ENCODE results near the gene MAPT.
A peak's percentile ranks its signal among the peaks of the same experiment; 100 is the strongest.
"Not testable (repeated sequence)": the region's sequence is repeated elsewhere in the genome, so short reads cannot be mapped to it uniquely, and the experiment has no call there.

Gene MAPT

DNA sequence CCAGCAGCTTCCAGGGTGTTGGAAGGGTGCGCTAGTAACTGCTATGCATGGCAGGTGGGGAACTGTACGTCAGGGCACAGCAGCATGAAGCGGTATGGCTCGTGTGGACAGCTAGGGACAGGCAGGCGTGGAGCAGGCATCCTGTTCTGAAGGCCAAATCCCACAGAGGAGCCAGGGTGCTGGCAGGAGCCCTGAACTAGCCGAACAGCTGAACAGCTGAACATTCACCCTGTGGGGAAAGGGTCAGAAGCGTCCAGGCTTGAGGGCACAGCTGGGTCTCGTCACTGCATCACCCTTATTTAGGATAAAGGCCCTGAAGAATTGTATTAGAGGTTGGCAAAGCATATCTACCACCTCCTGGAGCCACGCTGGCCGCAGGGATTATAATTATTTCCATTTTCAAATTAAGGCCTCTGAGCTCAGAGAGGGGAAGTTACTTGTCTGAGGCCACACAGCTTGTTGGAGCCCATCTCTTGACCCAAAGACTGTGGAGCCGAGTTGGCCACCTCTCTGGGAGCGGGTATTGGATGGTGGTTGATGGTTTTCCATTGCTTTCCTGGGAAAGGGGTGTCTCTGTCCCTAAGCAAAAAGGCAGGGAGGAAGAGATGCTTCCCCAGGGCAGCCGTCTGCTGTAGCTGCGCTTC is 101.4 kb downstream of the MAPT start:
- no peak for DNase-seq

DNA sequence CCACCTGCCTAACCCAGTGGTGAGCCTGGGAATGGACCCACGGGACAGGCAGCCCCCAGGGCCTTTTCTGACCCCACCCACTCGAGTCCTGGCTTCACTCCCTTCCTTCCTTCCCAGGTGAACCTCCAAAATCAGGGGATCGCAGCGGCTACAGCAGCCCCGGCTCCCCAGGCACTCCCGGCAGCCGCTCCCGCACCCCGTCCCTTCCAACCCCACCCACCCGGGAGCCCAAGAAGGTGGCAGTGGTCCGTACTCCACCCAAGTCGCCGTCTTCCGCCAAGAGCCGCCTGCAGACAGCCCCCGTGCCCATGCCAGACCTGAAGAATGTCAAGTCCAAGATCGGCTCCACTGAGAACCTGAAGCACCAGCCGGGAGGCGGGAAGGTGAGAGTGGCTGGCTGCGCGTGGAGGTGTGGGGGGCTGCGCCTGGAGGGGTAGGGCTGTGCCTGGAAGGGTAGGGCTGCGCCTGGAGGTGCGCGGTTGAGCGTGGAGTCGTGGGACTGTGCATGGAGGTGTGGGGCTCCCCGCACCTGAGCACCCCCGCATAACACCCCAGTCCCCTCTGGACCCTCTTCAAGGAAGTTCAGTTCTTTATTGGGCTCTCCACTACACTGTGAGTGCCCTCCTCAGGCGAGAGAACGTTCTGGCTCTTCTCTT is 102.1 kb downstream of the MAPT start:
- DNase-seq = no peak

DNA sequence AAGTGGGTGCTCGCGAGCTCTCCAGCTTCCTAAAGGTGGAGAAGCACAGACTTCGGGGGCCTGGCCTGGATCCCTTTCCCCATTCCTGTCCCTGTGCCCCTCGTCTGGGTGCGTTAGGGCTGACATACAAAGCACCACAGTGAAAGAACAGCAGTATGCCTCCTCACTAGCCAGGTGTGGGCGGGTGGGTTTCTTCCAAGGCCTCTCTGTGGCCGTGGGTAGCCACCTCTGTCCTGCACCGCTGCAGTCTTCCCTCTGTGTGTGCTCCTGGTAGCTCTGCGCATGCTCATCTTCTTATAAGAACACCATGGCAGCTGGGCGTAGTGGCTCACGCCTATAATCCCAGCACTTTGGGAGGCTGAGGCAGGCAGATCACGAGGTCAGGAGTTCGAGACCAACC is 102.8 kb downstream of the MAPT start:
- no peak for DNase-seq

DNA sequence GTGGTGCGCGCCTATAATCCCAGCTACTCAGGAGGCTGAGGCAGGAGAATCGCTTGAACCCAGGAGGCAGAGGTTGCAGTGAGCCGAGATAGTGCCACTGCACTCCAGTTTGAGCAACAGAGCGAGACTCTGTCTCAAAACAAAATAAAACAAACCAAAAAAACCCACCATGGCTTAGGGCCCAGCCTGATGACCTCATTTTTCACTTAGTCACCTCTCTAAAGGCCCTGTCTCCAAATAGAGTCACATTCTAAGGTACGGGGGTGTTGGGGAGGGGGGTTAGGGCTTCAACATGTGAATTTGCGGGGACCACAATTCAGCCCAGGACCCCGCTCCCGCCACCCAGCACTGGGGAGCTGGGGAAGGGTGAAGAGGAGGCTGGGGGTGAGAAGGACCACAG is 103.3 kb downstream of the MAPT start:
- DNase-seq = peak; percentile 54

DNA sequence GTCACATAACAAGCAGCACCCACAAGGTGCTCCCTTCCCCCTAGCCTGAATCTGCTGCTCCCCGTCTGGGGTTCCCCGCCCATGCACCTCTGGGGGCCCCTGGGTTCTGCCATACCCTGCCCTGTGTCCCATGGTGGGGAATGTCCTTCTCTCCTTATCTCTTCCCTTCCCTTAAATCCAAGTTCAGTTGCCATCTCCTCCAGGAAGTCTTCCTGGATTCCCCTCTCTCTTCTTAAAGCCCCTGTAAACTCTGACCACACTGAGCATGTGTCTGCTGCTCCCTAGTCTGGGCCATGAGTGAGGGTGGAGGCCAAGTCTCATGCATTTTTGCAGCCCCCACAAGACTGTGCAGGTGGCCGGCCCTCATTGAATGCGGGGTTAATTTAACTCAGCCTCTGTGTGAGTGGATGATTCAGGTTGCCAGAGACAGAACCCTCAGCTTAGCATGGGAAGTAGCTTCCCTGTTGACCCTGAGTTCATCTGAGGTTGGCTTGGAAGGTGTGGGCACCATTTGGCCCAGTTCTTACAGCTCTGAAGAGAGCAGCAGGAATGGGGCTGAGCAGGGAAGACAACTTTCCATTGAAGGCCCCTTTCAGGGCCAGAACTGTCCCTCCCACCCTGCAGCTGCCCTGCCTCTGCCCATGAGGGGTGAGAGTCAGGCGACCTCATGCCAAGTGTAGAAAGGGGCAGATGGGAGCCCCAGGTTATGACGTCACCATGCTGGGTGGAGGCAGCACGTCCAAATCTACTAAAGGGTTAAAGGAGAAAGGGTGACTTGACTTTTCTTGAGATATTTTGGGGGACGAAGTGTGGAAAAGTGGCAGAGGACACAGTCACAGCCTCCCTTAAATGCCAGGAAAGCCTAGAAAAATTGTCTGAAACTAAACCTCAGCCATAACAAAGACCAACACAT is 104.9 kb downstream of the MAPT start, which contains the start of gene STH:
STH (plus strand) TSS at position 264 of the 913 bp plus-strand sequence; CDS start at position 294, 30 bp downstream.
- DNase-seq = no peak

DNA sequence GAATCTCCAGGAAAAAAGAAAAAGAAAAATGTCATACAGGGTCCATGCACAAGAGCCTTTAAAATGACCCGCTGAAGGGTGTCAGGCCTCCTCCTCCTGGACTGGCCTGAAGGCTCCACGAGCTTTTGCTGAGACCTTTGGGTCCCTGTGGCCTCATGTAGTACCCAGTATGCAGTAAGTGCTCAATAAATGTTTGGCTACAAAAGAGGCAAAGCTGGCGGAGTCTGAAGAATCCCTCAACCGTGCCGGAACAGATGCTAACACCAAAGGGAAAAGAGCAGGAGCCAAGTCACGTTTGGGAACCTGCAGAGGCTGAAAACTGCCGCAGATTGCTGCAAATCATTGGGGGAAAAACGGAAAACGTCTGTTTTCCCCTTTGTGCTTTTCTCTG is 105.5 kb downstream of the MAPT start:
- no peak for DNase-seq

DNA sequence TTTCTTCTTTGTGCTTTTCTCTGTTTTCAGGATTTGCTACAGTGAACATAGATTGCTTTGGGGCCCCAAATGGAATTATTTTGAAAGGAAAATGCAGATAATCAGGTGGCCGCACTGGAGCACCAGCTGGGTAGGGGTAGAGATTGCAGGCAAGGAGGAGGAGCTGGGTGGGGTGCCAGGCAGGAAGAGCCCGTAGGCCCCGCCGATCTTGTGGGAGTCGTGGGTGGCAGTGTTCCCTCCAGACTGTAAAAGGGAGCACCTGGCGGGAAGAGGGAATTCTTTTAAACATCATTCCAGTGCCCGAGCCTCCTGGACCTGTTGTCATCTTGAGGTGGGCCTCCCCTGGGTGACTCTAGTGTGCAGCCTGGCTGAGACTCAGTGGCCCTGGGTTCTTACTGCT is 105.9 kb downstream of the MAPT start:
- no peak for DNase-seq

DNA sequence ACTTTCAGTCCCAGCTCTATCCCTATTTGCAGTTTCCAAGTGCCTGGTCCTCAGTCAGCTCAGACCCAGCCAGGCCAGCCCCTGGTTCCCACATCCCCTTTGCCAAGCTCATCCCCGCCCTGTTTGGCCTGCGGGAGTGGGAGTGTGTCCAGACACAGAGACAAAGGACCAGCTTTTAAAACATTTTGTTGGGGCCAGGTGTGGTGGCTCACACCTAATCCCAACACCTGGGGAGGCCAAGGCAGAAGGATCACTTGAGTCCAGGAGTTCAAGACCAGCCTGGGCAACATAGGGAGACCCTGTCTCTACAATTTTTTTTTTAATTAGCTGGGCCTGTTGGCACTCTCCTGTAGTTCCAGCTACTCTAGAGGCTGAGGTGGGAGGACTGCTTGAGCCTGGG is 106.4 kb downstream of the MAPT start:
- no peak for DNase-seq

DNA sequence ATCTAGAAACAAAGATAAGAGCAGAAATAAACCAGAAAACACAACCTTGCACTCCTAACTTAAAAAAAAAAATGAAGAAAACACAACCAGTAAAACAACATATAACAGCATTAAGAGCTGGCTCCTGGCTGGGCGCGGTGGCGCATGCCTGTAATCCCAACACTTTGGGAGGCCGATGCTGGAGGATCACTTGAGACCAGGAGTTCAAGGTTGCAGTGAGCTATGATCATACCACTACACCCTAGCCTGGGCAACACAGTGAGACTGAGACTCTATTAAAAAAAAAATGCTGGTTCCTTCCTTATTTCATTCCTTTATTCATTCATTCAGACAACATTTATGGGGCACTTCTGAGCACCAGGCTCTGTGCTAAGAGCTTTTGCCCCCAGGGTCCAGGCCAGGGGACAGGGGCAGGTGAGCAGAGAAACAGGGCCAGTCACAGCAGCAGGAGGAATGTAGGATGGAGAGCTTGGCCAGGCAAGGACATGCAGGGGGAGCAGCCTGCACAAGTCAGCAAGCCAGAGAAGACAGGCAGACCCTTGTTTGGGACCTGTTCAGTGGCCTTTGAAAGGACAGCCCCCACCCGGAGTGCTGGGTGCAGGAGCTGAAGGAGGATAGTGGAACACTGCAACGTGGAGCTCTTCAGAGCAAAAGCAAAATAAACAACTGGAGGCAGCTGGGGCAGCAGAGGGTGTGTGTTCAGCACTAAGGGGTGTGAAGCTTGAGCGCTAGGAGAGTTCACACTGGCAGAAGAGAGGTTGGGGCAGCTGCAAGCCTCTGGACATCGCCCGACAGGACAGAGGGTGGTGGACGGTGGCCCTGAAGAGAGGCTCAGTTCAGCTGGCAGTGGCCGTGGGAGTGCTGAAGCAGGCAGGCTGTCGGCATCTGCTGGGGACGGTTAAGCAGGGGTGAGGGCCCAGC is 107.3 kb downstream of the MAPT start:
- DNase-seq = no peak

DNA sequence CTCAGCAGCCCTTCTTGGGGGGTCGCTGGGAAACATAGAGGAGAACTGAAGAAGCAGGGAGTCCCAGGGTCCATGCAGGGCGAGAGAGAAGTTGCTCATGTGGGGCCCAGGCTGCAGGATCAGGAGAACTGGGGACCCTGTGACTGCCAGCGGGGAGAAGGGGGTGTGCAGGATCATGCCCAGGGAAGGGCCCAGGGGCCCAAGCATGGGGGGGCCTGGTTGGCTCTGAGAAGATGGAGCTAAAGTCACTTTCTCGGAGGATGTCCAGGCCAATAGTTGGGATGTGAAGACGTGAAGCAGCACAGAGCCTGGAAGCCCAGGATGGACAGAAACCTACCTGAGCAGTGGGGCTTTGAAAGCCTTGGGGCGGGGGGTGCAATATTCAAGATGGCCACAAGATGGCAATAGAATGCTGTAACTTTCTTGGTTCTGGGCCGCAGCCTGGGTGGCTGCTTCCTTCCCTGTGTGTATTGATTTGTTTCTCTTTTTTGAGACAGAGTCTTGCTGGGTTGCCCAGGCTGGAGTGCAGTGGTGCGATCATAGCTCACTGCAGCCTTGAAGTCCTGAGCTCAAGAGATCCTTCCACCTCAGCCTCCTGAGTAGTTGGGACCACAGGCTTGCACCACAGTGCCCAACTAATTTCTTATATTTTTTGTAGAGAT is 108.1 kb downstream of the MAPT start:
- DNase-seq = peak; percentile 51

DNA sequence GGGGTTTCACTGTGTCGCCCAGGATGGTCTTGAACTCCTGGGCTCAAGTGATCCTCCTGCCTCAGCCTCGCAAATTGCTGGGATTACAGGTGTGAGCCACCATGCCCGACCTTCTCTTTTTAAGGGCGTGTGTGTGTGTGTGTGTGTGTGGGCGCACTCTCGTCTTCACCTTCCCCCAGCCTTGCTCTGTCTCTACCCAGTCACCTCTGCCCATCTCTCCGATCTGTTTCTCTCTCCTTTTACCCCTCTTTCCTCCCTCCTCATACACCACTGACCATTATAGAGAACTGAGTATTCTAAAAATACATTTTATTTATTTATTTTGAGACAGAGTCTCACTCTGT is 108.6 kb downstream of the MAPT start:
- DNase-seq = no peak

DNA sequence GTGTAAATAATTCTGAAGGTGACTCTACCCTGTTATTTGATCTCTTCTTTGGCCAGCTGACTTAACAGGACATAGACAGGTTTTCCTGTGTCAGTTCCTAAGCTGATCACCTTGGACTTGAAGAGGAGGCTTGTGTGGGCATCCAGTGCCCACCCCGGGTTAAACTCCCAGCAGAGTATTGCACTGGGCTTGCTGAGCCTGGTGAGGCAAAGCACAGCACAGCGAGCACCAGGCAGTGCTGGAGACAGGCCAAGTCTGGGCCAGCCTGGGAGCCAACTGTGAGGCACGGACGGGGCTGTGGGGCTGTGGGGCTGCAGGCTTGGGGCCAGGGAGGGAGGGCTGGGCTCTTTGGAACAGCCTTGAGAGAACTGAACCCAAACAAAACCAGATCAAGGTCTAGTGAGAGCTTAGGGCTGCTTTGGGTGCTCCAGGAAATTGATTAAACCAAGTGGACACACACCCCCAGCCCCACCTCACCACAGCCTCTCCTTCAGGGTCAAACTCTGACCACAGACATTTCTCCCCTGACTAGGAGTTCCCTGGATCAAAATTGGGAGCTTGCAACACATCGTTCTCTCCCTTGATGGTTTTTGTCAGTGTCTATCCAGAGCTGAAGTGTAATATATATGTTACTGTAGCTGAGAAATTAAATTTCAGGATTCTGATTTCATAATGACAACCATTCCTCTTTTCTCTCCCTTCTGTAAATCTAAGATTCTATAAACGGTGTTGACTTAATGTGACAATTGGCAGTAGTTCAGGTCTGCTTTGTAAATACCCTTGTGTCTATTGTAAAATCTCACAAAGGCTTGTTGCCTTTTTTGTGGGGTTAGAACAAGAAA is 109.8 kb downstream of the MAPT start:
- DNase-seq = peak; percentile 26

DNA sequence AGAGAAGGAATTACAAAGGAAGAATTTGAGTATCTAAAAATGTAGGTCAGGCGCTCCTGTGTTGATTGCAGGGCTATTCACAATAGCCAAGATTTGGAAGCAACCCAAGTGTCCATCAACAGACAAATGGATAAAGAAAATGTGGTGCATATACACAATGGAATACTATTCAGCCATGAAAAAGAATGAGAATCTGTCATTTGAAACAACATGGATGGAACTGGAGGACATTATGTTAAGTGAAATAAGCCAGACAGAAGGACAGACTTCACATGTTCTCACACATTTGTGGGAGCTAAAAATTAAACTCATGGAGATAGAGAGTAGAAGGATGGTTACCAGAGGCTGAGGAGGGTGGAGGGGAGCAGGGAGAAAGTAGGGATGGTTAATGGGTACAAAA is 111.7 kb downstream of the MAPT start:
- not testable (repeated sequence) for DNase-seq

DNA sequence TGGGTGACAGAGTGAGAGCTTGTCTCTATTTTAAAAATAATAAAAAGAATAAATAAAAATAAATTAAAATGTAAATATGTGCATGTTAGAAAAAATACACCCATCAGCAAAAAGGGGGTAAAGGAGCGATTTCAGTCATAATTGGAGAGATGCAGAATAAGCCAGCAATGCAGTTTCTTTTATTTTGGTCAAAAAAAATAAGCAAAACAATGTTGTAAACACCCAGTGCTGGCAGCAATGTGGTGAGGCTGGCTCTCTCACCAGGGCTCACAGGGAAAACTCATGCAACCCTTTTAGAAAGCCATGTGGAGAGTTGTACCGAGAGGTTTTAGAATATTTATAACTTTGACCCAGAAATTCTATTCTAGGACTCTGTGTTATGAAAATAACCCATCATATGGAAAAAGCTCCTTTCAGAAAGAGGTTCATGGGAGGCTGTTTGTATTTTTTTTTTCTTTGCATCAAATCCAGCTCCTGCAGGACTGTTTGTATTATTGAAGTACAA is 113.2 kb downstream of the MAPT start:
- DNase-seq = no peak

DNA sequence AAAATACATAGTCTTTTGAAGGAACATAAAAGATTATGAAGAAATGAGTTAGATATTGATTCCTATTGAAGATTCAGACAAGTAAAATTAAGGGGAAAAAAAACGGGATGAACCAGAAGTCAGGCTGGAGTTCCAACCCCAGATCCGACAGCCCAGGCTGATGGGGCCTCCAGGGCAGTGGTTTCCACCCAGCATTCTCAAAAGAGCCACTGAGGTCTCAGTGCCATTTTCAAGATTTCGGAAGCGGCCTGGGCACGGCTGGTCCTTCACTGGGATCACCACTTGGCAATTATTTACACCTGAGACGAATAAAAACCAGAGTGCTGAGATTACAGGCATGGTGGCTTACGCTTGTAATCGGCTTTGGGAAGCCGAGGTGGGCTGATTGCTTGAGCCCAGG is 114.2 kb downstream of the MAPT start:
- DNase-seq = no peak

DNA sequence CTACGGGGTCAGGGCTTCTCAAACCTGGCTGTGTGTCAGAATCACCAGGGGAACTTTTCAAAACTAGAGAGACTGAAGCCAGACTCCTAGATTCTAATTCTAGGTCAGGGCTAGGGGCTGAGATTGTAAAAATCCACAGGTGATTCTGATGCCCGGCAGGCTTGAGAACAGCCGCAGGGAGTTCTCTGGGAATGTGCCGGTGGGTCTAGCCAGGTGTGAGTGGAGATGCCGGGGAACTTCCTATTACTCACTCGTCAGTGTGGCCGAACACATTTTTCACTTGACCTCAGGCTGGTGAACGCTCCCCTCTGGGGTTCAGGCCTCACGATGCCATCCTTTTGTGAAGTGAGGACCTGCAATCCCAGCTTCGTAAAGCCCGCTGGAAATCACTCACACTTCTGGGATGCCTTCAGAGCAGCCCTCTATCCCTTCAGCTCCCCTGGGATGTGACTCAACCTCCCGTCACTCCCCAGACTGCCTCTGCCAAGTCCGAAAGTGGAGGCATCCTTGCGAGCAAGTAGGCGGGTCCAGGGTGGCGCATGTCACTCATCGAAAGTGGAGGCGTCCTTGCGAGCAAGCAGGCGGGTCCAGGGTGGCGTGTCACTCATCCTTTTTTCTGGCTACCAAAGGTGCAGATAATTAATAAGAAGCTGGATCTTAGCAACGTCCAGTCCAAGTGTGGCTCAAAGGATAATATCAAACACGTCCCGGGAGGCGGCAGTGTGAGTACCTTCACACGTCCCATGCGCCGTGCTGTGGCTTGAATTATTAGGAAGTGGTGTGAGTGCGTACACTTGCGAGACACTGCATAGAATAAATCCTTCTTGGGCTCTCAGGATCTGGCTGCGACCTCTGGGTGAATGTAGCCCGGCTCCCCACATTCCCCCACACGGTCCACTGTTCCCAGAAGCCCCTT is 115.6 kb downstream of the MAPT start:
- DNase-seq = peak; percentile 88

DNA sequence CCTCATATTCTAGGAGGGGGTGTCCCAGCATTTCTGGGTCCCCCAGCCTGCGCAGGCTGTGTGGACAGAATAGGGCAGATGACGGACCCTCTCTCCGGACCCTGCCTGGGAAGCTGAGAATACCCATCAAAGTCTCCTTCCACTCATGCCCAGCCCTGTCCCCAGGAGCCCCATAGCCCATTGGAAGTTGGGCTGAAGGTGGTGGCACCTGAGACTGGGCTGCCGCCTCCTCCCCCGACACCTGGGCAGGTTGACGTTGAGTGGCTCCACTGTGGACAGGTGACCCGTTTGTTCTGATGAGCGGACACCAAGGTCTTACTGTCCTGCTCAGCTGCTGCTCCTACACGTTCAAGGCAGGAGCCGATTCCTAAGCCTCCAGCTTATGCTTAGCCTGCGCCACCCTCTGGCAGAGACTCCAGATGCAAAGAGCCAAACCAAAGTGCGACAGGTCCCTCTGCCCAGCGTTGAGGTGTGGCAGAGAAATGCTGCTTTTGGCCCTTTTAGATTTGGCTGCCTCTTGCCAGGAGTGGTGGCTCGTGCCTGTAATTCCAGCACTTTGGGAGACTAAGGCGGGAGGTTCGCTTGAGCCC is 116.3 kb downstream of the MAPT start:
- DNase-seq = no peak

DNA sequence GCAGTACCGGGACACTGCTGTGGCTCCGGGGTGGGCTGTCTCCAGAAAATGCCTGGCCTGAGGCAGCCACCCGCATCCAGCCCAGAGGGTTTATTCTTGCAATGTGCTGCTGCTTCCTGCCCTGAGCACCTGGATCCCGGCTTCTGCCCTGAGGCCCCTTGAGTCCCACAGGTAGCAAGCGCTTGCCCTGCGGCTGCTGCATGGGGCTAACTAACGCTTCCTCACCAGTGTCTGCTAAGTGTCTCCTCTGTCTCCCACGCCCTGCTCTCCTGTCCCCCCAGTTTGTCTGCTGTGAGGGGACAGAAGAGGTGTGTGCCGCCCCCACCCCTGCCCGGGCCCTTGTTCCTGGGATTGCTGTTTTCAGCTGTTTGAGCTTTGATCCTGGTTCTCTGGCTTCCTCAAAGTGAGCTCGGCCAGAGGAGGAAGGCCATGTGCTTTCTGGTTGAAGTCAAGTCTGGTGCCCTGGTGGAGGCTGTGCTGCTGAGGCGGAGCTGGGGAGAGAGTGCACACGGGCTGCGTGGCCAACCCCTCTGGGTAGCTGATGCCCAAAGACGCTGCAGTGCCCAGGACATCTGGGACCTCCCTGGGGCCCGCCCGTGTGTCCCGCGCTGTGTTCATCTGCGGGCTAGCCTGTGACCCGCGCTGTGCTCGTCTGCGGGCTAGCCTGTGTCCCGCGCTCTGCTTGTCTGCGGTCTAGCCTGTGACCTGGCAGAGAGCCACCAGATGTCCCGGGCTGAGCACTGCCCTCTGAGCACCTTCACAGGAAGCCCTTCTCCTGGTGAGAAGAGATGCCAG is 117.6 kb downstream of the MAPT start:
- DNase-seq = no peak
